GM12875 (cell line): Measurements from ENCODE around the gene NFASC.

Source experiments
- H3K4me3 ChIP-seq: one replicate; pipeline ENCODE4 v1.5.1; 2011; ENCODE audit warnings: low read depth, low read length, control low read depth
- CTCF ChIP-seq: IDR thresholded peaks from 2 replicates; pipeline ENCODE4 v1.5.1; 2011; ENCODE audit warnings: low read depth, mild to moderate bottlenecking, control low read depth, inconsistent platforms, low read length, moderate library complexity, borderline replicate concordance; ENCODE audit not compliant: insufficient read depth

The NFASC gene

GRCh38 chr1:204873714-204874113, 3.1 kb downstream of the NFASC start:
- H3K4me3 ChIP-seq: no peak overlapping the region
- no peak for TF ChIP-seq CTCF

GRCh38 chr1:204874274-204874673, 3.6 kb downstream of the NFASC start:
- TF ChIP-seq CTCF: no peak
- H3K4me3 ChIP-seq: no peak overlapping the region

DNA sequence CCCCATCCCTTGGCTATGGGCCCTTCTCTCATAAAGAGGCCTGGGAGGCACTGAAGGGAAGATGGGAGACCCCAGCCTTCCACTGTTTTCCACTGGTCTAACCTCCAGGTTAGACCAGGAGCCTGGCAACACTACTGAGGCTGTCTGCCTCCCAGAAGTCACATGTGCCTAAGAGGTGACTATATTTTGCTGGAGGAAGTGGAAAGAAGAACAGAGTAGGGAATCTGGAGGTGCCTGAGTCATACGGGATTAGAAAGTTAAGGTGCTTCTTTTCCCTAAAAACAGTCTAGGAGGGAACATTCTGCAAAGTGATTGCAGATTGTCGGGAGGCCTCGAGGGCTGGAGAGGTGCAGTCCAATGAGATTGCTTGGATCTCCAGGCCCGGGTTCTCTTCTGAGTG, 4.6 kb downstream of the NFASC start:
- H3K4me3 ChIP-seq: no peak overlapping the region
- TF ChIP-seq CTCF: no peak

GRCh38 chr1:204878621-204879234, 8.1 kb downstream of the NFASC start:
- H3K4me3 ChIP-seq: no peak overlapping the region
- TF ChIP-seq CTCF: no peak

GRCh38 chr1:204879351-204879750, 8.7 kb downstream of the NFASC start:
- no peak for TF ChIP-seq CTCF
- H3K4me3 ChIP-seq: no peak overlapping the region

- no peak for TF ChIP-seq CTCF
- H3K4me3 ChIP-seq: no peak overlapping the region
These were observed 10.2 kb downstream of the NFASC start for GRCh38 chr1:204880906-204881305.

- no peak for TF ChIP-seq CTCF
These were observed 11.8 kb downstream of the NFASC start for GRCh38 chr1:204882479-204882878.

More at GRCh38 chr1:204882479-204882878, 11.8 kb downstream of the NFASC start:
- no peak overlapping the region for H3K4me3 ChIP-seq
